ENCODE measurements around the gene NTRK1.

Gene NTRK1

GRCh38 chr1:156860628-156861423, at the start of gene NTRK1:
Gene NTRK1, plus strand, starts transcription at chr1:156860865. Its CDS starts 70 bp downstream, at chr1:156860935.
- peak; percentile 95 for DNase-seq

DNA sequence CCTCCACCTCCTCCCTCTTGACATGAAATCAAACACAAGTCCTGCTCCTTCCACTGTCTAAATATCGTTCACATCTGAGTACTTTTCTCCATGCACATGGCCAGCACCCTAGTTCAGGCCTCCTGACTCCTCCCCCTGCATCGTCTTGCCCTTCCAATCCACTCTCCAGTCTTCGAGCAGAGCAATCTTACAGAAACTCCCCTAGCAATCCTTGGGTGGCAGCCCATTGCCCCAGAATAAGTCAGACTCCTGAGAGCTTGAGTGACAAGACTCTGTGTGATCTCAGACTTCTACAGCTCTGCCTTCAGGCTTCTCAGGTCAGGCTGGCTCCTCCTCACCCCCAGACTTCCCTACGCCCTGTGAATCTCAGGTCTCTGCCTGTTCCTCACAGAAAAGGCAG, 49.5 kb upstream of the NTRK1 start:
- peak; percentile 60 for DNase-seq

- no peak for DNase-seq
Measured at GRCh38 chr1:156812293-156812990, 48.2 kb upstream of the NTRK1 start.

- no peak for DNase-seq
Measured at GRCh38 chr1:156813298-156813697, 47.4 kb upstream of the NTRK1 start.

- DNase-seq, result peak; percentile 92
Measured at GRCh38 chr1:156813750-156814570, 46.7 kb upstream of the NTRK1 start.

- no peak for DNase-seq
Measured at GRCh38 chr1:156814571-156815260, 45.9 kb upstream of the NTRK1 start.

DNA sequence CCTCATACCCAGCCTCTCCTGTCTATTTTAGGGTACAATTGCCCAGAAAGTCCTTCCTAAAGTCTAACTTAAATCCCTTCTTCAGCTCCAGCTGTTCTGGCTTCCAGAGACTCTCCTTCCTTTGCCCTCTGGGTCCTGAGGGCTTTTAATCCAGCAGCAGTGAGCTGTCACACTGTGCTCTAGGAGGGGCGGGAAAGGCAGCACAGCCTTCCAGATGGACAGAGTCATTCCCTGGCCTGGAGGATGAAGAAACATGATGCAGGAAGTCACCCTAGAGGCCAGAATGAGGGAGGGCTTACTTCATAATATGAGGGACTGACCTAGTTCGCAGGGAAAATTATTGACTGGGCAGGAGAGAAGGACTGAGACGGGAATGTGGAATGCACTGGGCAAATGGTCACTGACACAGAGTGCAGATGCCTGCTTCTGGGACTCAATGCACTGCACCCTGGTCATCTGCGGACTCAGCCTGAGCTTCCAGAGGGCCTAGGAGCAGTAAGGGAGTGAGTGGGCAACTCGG, 45.3 kb upstream of the NTRK1 start:
- peak; percentile 90 for DNase-seq

GRCh38 chr1:156815961-156816422, 44.7 kb upstream of the NTRK1 start:
- peak; percentile 36 for DNase-seq

GRCh38 chr1:156816561-156817328, 43.9 kb upstream of the NTRK1 start, which contains the start of gene SH2D2A:
Gene SH2D2A, minus strand, starts transcription at chr1:156816848. Its CDS starts 140 bp downstream, at chr1:156816708.
- peak; percentile 52 for DNase-seq

DNA sequence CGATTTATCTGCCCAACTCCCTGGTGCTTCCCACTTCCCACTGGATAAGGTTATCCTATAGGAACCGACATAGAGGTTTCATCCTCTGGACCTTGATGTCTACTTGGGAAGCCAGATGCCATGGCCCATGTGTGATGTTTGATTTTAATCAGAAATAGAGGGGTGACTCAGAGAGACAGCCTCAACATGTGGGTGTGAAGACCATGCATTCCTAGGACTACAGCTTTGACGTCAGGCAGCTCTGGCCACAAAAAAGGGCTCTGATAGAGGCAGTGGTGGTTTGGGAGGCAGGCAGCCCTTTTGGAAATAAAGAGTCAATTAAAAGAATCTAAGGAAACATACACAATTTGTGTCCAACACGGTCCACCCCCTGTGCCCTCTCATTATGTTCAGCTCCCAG, 38.9 kb upstream of the NTRK1 start:
- DNase-seq, result no peak

DNA sequence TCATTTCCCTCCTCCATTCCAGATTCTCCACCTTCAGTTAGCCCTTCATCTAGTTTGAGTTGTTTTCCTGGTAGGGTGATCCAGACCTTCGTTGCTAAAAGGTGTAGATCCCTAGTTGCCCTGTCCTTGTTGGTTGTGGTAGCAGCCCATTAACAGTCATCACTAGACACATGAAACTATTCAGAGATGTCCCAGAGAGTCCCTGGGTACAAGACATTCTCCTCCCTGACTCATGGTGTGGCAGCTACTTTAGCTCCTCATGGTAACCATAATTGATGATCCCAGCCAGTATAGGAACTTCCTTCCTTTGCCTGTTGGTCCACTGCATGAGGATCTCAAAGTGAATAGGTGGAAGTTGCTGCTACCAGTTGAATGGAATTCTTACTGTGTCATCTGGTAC, 38.0 kb upstream of the NTRK1 start:
- no peak for DNase-seq

GRCh38 chr1:156823210-156823790, 37.4 kb upstream of the NTRK1 start:
- DNase-seq, result no peak

DNA sequence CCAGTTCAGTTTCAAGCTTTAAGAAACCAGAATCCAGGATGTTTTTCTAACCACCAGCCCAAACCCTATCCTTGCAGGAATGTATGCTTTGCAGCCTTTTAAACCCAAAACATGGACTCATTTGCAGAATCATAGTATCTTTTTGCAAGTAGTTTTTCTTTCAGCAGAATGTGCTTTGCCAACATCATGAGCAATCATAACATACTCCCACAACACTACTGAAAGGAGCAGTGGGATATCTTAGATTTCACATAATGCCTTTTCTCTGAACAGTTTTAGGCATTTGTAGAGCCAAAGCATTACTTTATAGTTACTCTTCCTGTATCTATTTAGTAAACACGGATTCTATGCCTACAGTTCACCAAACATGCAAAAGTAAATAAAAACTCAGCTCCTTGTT, 34.0 kb upstream of the NTRK1 start:
- no peak for DNase-seq

DNA sequence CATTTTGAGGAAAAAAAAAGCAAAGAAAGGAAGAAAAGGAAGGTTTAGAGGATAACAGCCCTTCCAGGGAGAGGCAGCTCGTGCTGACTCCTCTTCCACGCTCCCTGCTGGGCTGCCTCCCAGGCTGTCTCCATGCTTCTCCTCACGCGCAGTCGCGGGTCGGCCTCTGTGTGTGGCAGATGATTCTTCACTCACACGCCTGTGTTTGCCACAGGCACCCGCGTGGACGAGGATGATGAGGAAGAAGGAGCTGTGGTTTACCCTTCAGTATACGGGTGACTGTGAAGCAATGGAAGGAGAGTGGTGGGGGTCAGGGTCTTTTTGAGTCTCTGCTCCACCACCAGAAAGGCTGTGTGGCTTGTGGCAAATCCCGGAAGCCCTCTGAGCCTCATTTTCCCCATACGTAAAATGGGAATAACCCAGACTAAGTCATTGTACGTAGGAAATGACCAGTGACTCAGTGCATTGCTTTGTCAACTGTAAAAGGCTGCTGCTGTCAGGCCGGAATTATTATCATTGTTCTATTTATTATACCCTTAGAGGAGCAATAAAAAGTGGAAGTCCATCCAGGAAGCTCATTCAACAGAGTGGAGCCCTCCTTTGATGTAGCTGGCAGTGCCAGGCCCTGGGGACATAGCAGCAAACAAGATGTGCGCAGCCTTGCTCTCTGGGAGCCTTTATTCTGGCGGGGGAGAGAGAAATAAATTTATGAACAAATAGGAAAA, 32.1 kb upstream of the NTRK1 start:
- DNase-seq, result no peak

GRCh38 chr1:156832434-156832833, 28.2 kb upstream of the NTRK1 start:
- no peak for DNase-seq

- no peak for DNase-seq
Measured at GRCh38 chr1:156833603-156834002, 27.1 kb upstream of the NTRK1 start.

- no peak for DNase-seq
Measured at GRCh38 chr1:156834322-156834721, 26.3 kb upstream of the NTRK1 start.

- DNase-seq, result no peak
Measured at GRCh38 chr1:156836041-156836654, 24.5 kb upstream of the NTRK1 start.

DNA sequence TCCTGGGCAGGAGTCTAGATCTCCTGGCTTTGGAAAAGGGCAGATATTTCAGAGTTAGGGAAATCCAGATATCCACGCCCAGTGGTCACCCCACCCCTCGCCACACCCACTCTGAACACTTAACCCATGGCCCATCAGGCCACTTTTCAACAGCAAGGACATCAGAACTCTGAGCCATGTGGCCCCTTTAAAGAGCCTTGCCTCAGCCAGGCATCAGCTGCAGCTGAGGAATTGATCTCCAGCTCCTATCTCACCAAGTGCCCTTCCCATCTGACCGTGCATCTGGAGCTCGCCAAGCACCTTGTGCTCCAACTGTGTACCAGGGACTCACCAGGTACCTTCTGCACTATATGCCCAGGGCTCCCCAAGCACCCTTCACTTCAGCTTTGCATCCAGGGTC, 23.8 kb upstream of the NTRK1 start:
- DNase-seq, result no peak

- peak; percentile 76 for DNase-seq
Measured at GRCh38 chr1:156838972-156839371, 21.7 kb upstream of the NTRK1 start.
